UCSD-AML1 (cell line): ENCODE data around the gene KISS1R.
"Not testable (repeated sequence)": the region's sequence is repeated elsewhere in the genome, so short reads cannot be mapped to it uniquely, and the experiment has no call there.

Experiments
- DNase-seq: peaks from one replicate; lab custom pipeline; 2025; ENCODE audit not compliant: unreplicated experiment; lab: John Stamatoyannopoulos, UW

Gene KISS1R

DNA sequence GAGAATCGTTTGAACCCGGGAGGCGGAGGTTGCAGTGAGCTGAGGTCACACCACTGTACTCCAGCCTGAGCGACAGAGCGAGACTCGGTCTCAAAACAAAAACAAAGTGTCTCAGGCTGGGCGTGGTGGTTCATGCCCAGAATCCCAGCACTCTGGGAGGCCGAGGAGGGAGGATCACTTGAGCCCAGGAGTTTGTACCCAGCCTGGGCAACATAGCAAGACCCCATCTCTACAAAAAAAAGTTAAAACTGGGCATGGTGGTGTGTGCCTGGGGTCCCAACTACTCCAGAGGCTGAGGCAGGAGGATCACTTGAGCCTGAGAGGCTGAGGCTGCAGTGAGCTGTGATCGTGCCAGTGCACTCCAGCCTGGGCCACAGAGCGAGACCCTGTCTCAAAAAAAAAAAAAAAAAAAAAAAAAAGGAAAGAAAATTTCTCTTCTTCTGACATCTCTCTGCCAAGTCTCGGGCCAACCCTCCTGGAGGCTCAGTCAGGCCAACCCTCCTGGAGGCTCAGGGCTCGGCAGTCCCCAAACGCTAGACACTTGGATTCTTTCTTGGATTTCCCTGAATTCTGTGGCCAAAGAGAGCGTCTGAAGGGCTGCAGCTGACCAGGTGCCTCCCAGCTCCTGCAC is 35.0 kb downstream of the KISS1R start:
- no peak for DNase-seq

DNA sequence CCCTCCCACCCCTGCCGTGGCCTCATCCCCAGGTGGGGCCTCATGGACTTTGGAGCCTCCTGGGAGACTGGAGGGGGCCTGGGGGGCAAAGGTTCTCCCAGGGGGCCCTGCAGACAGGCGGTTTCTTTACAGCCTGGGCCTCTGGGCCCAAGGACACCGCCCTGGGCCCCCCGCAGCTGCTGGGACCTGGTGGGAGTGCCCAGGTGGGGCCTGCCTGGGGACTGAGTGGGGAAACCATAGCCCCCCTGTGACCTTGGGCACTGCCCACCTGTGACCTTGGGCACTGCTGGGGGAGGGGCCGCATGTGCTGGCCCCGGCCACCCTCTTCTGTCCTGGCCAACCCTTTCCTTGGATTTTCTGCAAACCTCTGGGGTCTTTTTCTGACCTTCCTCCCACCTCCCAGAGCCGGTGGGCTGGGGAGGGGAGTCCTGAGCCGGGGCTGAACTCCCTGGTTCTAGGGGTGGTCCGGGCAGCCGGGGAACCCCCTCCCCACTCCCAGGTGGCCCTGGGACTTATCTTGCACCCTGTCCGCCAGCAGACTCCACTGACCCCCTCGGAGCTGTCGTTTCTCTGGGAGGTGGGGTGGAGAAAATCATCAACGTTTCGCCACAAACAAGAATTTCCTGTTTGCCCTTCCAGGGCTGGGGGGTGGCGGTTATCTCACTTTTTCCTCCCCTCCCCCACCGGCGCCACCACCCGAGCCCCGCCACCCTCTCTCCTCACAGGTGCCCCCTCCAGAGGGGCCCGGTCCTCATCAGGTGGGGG is 35.7 kb downstream of the KISS1R start:
- DNase-seq = no peak

DNA sequence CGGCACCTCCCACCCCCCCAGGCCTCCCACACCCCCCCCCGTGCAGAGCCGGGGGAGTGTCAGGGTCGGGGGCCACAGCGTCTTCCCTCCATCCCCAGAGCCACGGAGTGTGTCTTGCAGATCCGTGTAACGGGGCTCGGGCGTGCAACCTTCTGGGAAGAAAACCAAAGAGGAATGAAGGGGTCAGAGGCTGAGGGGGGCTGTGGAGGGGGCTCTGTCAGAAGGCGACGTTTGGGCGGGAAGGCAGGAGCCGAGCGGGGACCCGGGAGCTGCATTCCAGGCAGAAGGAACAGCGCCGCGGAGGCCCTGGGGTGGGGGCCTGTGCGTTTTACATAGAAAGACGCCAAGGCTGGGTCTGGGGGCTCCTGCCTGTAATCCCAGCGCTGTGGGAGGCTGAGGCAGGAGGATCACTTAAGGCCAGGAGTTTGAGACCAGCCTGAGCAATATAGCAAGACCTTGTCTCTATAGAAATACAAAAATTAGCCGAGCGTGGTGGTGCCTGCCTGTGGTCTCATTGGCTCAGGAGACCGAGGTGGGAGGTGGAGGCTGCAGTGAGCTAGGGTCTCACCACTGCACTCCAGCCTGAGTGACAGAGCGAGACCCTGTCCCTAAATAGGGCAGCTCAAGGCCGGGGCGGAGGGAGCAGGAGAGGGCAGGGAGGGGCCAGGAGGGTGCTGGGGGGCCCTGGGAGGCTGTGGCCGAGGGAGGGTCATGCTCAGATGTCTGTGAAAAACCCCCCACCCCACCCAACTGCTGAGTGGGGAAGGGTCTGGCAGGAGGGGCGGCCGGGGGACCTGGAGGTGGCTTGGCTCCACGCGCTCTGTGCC is 36.5 kb downstream of the KISS1R start:
- no peak for DNase-seq

DNA sequence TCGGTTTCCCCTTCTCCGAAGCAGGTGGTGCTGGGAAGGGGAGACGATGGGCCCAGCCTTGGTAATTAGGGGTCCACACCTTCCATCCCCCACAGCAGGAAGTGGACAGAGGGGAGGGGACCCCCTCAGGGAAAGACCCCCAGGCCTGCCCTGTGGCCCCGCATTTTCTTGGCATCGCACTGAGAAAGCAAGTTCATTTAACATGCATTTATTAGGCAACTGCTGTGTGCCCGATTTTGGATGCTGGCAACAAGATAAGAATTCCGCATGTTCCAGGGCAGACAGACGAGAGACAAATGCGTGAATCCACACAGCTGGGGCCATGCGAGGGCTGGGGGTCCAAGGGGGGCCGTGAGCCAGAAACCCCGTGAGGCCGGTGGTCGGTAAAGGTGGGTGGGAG is 37.1 kb downstream of the KISS1R start:
- no peak for DNase-seq

DNA sequence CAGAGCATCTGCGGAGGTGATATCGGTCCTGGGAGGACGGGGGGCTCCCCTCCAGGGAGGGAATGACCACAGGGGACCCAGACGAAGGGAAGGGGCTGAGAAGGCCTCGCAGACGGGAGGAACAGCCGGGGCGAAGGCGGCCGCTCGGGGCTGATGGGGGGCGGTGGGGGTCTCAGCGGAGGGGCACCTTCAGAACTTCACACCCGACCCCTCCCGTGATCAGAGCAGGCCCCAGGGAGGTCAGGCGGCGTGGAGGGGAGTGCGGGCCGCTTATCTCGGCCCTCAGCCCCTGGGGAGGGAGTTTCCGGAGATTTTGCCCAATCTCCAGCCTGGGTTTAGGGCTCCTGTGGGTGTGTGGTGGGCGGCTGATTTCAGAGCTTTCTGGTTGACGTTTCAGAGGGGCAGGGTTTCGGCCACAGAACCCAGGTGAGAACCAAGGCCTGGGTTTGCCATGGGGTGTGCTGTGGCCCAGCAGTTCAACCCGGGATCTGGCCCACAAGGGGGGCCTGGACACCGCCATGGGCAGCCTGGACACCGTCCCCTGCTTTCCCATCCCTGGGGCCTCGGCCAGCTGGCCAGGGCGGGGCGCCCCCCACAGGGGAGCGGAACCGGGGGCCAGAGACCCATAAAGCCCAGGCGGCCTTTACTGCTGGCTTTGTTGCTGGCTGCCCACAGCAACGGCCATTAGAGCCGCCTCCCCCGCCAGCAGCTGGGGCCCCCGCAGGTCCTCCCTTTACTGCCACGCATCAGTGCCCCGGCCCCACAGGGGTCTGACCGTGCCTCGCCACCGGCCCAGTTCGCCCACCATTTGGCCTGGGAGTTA is 37.8 kb downstream of the KISS1R start:
- DNase-seq = no peak

DNA sequence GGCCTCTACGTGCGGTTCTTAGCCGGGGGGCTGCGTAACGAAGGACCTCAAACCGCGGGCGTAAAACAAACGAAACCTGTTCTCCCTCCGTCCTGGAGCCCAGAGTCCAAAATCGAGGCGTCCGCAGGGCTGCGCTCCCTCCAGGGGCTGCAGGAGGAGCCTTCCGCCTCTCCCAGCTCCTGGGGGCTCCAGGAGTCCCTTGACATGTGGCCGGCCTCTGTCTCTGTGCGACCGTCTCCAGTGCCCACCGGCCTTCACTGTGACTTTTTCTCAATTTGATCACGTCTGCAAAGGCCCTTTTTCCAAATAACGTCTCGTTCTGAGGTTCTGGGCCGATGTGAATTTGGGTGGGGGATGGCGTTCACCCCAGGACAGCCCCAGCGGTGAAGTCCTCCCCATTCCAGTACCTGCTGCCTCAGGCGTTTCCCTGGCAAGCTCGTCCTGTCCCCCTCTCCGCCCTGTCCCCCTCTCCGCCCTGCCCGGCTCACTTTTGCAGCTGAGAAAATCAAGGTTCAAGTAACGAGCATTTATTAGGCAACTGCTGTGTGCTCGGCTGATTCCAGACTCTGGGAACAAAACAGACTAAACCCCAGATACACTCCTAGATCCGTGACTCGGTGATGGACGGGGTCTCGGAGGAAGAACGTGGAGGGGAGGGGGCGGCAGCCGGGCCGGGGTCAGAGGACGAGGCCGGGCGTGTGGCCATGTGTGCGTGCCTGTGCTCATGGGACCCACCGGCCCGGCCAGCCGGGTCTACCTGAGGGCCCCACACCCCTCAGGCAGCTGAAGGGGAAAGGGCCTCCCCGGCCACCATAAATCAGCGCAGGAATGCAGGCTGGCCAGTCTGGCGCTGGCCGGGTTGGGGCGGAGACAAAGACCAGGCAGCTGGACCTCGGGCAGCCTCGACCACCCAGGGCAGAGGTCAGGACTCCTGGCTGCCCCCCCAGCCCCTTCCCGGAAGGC is 39.0 kb downstream of the KISS1R start:
- DNase-seq = no peak

DNA sequence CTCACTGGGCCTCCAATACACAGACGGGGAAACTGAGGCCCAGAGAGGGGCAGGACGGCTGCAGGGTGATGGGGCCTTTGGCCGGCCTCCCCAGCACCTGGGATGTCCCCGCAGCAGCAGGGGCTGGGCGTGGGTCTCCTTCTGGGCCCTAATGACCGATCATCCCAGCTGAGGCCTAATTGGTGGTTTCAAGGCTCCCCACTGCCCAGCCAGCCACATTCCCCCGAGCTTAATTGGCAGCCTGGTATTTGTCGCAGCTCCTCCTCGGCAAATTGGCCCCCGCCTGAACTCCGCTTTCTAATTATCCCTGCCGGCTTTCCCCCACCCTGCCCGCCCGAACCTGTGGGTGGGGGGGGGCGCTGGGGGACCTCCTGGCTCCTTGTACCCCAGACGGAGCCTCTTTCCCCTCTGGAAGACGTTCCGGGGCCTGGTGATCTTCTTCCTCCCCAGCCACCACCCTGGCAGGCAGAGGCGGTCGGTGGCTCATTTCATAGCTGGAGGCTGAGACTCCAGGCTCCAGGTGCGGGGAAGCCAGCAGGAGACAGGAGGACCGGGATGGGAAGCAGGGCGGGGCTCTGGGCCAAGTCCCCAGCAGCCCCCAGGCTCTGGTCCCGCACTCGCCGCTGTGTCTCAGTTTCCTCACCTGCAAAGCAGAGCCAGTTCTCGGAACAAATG is 39.8 kb downstream of the KISS1R start:
- DNase-seq = no peak

DNA sequence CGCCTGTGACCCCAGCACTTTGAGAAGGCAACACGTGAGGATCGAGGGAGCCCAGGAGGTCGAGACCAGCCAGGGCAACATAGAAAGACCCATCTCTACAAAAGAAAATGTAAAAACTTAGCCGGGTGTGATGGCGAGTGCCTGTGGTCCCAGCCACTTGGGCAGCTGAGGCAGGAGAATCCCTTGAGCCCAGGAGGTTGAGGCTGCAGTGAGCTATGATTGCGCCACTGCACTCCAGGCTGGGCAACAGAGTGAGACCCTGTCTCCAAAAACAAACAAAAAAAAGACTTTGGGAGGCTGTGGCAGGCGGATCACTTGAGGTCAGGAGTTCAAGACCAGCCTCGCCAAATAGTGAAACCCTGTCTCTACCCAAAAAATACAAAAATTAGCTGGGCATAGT is 40.4 kb downstream of the KISS1R start:
- not testable (repeated sequence) for DNase-seq

DNA sequence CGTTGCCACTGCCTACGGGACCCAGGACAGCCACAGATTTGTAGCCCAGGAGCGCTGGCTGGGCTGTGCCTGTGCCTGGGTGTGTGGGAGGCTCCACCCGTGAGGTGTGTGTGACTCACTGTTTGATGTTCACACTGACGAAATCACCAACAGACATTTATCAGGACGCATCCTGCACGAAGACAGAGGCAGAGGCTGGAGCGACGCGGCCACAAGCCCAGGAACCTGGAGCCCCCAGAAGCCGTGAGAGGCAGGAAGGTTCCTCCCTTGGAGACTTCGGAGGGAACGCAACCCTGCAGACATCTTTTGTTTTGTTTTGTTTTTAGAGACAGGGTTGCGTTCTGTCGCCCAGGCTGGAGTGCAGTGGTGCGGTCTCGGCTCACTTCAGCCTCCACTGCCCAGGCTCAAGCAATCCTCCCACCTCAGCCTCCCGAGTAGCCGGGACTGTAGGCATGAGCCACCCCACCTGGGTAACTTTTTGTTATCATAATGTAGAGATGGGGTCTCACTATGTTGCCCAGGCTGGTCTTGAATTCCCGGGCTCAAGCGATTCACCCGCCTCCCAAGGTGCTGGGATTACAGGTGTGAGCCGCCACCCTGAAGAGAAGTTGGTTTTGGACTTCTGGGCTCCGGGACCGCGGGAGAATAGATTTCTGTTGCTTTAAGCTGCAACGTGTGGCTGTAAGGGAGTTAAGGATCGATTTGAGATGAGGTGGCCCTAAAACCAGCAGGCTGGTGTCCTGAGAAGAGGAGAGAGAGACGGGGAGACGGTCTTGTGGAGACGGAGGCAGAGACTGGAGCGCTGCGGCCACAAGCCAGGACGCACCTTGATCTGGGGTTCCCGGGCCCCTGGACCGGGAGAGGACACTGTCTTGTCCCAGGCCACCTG is 42.1 kb downstream of the KISS1R start:
- no peak for DNase-seq

DNA sequence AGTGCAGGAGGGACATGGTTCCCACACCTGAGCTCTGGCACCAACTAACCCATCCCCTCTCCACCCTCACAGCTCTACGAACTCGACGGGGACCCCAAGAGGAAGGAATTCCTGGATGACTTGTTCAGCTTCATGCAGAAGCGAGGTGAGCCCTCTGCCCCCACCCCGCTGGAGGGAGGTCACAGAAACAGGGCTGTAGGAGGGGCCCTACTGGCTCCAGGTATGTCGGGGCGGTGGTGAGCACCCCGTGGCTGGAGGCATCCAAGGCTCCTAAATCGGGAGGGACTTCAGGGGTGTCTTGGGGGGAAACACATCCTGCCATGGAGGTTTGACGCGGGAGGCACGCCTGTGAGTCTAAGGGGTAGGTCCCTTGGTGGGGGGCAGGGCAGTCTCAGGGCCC is 42.9 kb downstream of the KISS1R start:
- DNase-seq = no peak

DNA sequence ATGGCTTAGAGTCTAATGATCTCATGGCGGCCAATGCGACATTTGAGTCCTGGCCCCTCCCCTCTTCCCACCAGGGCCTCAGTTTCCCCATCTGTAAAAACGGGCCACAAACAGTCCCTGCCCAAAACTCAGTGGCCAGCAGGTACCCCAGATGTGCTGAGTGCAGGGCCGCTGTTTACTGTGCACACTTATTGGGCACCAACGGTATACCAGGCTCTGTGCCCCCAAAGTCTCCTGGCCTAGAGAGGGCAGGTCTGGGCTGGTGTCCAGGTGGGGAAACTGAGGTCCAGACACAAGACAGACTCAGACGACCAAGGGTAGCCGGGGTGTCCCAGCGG is 43.4 kb downstream of the KISS1R start:
- DNase-seq = no peak

DNA sequence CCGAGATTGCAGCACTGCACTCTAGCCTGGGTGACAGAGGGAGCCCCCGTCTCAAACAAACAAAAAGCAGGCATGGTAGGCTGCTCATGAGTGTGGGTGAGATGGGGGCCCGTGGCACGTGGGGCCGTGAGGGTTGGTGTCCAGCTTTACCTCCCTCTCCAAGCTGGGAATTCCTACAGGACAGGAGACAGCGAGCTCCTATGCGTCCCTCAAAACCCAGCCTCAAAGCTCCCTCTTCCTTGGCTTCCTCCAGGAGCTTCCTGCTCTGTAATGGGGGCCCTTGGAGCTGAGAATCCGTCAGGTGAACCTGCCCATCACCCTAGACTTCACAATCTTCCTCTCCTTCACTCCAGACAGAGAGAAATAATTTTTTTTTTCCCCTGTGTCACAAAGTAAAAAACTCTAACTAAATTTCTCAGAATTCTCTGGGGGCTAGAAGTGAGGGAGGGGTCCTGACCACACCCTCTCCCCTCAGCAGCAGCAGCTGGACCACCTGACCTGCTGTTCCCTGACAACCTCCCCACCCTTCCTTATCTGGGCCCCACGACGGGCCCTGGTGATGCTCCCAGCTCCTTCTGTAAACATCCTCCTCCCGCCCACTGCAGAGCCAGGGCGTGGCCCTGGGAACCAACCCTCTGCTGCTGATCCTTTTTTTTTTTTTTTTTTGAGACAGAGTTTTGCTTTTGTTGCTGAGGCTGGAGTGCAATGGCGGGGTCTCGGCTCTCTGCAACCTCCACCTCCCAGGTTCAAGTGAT is 44.9 kb downstream of the KISS1R start:
- peak; percentile 21 for DNase-seq

DNA sequence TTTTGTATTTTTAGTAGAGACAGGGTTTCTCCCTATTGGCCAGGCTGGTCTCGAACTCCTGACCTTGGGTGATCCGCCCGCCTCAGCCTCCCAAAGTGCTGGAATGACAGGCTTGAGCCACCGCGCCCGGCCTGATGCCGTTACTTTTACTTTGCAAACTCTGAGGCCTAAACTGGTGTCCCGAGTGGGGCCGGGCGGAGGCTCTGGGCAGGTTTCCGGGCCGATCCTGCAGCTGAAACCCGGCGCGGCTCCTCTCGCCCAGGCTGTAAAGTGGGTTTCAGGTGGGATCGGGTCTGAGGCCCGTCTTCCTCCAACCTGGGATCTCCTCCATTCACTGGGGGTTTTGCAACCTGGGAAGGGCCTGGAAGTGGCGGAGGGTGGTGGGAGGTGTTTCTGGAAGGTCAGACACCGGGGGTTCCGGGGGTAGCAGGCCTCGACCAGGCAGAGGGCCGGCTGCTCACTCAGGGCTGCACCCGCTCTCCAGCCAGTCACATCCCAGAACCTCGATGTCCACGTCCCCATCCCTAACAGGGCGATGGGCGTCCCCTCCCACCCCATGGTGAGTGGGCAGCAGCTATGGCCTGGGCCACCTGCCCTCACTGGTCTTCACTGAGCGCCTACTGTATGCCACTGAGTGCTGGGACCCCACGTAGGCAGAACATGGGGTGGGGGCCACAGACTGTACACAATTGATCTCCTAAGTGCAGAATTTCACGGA is 45.7 kb downstream of the KISS1R start:
- DNase-seq = no peak

DNA sequence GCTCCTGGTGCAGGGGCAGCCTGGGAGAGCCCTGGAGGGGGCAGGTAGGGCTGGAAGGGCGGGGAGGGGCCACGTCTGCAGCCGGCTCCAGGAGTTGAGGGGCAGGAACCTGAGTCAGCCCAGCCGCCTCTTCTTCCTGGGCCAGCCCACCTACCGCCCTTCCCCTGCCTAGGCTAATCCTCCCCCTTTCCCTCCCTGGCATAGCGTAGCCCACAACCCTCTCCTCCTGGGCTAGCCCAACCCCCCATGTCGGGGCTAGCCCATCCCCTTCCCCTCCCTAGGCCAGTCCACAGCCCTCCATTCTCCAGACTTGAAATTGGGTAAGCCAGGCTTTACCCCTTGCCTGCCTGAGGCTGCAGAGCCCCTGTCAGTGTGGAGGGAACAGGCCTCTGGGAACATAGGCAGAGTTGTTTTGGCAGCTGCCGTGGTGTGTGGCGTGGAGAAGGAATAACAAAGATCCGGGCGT is 46.4 kb downstream of the KISS1R start:
- DNase-seq = peak; percentile 15

DNA sequence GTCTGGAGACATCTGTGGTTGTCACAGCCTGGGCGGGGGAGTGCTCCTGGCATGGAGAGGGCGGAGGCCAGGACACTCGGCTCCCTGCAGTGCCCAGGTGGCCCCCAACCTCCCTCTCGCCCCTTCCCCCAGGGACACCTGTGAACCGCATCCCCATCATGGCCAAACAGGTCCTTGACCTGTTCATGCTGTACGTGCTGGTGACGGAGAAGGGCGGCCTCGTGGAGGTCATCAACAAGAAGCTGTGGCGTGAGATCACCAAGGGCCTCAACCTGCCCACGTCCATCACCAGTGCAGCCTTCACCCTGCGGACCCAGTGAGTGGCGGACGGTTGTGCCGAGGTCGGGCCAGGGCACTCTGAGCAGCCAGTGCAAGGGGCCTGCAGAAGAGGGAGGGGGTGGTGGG is 47.0 kb downstream of the KISS1R start:
- no peak for DNase-seq

DNA sequence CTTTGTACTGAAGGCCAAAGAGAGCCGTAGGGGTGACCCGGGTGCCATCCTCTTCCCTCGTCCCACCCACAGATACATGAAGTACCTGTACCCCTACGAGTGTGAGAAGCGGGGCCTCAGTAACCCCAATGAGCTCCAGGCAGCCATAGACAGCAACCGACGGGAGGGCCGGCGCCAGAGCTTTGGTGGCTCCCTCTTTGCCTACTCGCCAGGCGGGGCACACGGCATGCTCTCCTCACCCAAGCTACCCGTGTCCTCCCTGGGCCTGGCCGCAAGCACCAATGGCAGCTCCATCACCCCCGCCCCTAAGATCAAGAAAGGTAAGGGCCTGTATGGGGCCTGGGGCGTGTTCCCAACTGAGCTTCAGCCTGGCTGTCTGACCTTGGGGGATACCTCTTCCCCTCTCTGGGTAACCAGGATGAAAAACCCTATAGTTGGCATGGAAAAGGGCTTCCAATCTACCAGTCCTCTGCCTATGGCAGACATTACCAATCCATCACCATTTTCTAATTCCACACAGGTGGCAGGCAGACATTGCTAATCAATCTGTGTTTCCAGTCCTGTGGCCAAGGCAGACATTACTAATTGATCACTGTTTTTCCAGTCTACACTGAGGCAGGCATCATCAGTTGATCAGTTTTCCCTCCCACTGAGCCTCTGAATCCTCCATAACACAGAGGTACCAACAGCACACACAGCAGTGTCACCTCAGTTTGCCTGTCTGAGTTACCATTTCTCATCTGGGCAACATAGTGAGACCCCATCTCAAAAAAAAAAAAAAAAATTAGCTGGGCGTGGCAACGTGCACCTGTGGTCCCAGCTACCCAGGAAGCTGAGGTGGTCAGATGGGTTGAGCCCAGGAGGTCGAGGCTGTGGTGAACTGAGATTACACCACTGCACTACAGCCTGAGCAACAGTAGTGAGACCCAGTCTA is 47.9 kb downstream of the KISS1R start:
- no peak for DNase-seq
